GM12872 (cell line): ENCODE results near the gene UNC45A.

Experiments
- TF ChIP-seq, protein P1 (sequence below): IDR thresholded peaks from 3 replicates; pipeline ENCODE4 v1.5.1; 2011; ENCODE audit warnings: low read depth, mild to moderate bottlenecking, low read length, moderate library complexity; ENCODE audit not compliant: insufficient read depth

UNC45A gene, protein sequence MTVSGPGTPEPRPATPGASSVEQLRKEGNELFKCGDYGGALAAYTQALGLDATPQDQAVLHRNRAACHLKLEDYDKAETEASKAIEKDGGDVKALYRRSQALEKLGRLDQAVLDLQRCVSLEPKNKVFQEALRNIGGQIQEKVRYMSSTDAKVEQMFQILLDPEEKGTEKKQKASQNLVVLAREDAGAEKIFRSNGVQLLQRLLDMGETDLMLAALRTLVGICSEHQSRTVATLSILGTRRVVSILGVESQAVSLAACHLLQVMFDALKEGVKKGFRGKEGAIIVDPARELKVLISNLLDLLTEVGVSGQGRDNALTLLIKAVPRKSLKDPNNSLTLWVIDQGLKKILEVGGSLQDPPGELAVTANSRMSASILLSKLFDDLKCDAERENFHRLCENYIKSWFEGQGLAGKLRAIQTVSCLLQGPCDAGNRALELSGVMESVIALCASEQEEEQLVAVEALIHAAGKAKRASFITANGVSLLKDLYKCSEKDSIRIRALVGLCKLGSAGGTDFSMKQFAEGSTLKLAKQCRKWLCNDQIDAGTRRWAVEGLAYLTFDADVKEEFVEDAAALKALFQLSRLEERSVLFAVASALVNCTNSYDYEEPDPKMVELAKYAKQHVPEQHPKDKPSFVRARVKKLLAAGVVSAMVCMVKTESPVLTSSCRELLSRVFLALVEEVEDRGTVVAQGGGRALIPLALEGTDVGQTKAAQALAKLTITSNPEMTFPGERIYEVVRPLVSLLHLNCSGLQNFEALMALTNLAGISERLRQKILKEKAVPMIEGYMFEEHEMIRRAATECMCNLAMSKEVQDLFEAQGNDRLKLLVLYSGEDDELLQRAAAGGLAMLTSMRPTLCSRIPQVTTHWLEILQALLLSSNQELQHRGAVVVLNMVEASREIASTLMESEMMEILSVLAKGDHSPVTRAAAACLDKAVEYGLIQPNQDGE

DNA sequence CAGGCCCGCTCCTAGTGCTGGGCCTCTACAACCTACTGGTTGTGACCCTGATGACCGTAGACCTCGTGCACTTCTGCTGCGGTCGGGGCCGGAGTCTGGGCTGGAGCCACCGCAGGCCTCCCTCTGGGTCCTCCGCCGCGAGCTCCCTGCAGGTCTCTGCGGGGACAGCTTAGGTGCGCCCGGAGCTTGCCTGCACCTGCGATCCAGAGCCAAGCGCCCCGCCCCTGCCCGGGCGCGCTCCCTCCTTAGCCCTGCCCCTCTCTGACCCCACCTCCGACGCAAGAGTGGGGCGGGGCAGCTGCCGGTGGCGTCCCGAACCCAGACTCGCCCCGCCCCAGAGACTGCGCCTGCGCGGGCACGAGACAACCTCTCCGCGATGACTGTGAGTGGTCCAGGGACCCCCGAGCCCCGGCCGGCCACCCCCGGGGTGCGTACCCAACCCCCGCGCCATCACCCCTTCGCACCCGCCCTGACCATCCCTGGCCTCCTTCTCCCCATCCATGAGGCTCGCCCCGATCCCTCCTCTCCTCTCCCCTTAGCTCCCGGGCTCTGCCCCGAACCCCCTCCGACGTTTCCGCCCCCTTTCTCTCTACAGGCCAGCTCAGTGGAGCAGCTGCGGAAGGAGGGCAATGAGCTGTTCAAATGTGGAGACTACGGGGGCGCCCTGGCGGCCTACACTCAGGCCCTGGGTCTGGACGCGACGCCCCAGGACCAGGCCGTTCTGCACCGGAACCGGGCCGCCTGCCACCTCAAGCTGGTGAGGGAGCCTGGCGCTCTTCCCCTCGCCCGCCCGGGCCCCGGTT, at the start of gene UNC45A:
Gene UNC45A (plus strand): TSS at position 337 of the 803 bp plus-strand sequence. CDS start 40 bp downstream, at position 377.
- TF ChIP-seq, protein P1, sequence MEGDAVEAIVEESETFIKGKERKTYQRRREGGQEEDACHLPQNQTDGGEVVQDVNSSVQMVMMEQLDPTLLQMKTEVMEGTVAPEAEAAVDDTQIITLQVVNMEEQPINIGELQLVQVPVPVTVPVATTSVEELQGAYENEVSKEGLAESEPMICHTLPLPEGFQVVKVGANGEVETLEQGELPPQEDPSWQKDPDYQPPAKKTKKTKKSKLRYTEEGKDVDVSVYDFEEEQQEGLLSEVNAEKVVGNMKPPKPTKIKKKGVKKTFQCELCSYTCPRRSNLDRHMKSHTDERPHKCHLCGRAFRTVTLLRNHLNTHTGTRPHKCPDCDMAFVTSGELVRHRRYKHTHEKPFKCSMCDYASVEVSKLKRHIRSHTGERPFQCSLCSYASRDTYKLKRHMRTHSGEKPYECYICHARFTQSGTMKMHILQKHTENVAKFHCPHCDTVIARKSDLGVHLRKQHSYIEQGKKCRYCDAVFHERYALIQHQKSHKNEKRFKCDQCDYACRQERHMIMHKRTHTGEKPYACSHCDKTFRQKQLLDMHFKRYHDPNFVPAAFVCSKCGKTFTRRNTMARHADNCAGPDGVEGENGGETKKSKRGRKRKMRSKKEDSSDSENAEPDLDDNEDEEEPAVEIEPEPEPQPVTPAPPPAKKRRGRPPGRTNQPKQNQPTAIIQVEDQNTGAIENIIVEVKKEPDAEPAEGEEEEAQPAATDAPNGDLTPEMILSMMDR, result 0 out of 3 replicates have a peak, but pooled peaks have one; percentile 5

GRCh38 chr15:90885432-90886290, 49.4 kb upstream of the UNC45A start:
- TF ChIP-seq, protein P1, result peak; percentile 97

DNA sequence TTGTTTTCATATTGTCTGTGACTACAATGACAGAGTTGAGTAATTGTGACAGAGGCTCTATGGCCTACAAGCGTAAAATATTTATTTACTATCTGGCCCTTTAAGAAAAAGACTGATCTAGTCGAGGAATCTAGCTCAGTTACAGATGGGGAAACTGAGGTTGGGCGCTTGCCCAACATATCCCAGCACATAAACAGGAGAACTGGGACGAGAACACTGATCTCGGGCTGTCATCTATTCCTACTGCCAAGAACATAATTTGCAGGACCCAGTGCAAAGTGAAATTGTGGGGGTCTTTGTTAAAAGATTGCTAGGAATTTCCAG, 48.8 kb upstream of the UNC45A start:
- TF ChIP-seq, protein P1, result no peak

- TF ChIP-seq, protein P1, result no peak
These were observed 48.0 kb upstream of the UNC45A start for GRCh38 chr15:90887037-90887481.

- TF ChIP-seq, protein P1, result no peak
These were observed 45.8 kb upstream of the UNC45A start for GRCh38 chr15:90889313-90889730.

- TF ChIP-seq, protein P1, result no peak
These were observed 45.2 kb upstream of the UNC45A start for GRCh38 chr15:90889736-90890456.
